DMS53 treated with DMSO at 0.1 percent for 48 hours (cell line): ENCODE measurements around the gene LRRC75A.
"Not testable (repeated sequence)": the region's sequence is repeated elsewhere in the genome, so short reads cannot be mapped to it uniquely, and the experiment has no call there.

Experiments
- DNase-seq: peaks from one replicate; lab custom pipeline; 2025; ENCODE audit not compliant: unreplicated experiment; lab: John Stamatoyannopoulos, UW

The LRRC75A gene

GRCh38 chr17:16407911-16408588, 83.9 kb downstream of the LRRC75A start:
- DNase-seq = peak; percentile 35

GRCh38 chr17:16406742-16407674, 85.0 kb downstream of the LRRC75A start:
- DNase-seq = peak; percentile 36

GRCh38 chr17:16403847-16404246, 88.1 kb downstream of the LRRC75A start:
- not testable (repeated sequence) for DNase-seq

DNA sequence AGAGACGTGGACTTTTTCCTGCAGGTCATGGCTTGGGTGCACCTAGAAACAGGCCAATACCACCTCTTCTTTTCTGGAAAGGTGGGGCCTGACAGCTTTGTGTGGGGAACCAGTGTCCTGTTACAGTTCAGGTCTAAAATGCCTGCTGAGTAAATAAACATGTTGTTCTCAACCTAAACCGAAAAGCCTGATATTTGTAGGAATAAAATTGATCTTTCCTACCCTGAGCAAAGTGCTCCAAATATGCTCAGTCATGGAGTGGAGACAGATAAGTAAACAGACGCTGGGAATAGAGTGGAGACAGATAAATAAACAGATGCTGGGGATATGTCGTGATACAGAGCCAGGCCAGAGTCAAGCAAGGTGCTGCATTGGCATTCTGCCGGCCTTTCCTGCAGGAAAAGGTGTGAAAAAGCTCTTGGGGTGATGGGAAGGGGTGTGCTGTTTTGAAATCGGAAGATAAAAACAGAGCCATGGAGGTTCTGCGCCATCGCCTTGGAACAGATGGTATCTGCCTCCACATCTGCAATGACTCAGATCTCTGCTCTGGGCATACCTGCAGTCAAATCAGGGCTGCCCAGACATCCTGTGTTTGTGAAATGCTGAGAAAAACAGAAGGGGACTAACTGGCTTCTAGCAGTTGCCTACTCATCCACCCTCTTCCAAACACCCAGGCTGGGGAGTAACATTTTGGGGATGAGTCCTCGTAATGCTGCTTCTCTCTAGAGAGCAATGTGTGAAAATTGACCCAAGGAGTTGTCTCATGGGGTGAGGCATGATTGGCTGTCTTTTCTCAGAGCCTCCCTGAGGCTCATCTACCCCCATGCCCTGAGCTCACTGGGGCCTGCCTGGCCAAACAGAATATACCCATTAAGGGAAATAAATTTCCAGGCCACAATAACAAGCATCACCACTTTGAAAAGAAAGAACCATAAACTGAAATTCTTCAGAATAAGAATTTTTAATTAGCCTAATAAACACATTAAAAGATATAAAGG, 93.4 kb downstream of the LRRC75A start:
- DNase-seq = peak; percentile 68

DNA sequence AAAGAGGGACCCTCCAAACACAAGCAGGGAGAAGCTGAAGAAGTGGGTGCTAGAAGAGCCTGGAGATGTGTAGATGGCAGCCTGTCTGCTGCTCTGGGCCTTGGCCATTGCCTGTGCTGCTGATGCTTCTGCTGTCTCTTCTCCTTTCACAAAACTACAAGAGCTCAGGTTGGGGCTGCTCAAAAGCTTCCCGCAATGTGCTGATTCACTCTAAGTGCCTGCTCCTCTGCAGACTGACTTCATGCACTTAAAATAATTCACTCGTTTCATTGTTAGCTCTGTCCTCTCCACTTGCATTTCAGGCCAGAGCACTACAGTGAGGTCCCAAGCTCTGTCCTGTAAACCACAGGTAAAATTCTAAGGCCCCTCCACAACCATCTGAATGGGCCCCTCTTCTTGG, 95.3 kb downstream of the LRRC75A start:
- not testable (repeated sequence) for DNase-seq

GRCh38 chr17:16395887-16396286, 96.1 kb downstream of the LRRC75A start:
- not testable (repeated sequence) for DNase-seq

DNA sequence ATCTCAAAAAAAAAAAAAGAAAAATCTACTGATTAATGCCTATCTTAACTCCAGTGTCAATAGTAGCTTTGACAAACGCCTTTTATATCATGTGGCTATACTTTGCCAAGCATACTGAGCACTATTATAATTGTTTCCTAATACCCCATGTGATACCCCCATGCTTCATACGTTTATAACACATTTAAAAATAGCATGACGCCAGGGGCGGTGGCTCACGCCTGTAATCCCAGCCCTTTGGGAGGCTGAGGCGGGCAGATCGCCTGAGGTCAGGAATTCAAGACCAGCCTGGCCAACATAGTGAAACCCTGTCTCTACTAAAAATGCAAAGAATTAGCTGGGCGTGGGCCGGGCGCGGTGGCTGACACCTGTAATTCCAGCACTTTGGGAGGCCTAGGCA, 99.5 kb downstream of the LRRC75A start:
- not testable (repeated sequence) for DNase-seq
